H1 (cell line): ENCODE results near the gene CSF2RB. TPM values are rescaled to one million over a fixed set of nuclear protein-coding genes. Genes with fewer than 3 reads are reported as not detected.

ENCODE experiments used
- CTCF ChIA-PET: fragments of 300-600 bp; sonication (Branson Sonifier 250); formaldehyde crosslinking; loops from one replicate; lab custom pipeline; 2021; ENCODE audit not compliant: partially characterized antibody; lab: Charles Lee
- POLR2A ChIA-PET: fragments of 300-600 bp; sonication (Branson Sonifier 250); formaldehyde crosslinking; loops from one replicate; lab custom pipeline; 2021; ENCODE audit warnings: inconsistent platforms; ENCODE audit not compliant: partially characterized antibody; lab: Charles Lee
- DNase-seq, 2 experiments: peaks; one replicate each; pipeline versions ENCODE4 v3.0.0 to v3.0.0-alpha.2; 2010 to 2022; ENCODE audit warnings: low spot score in 2 of 2, low read depth in 1 of 2, mixed read lengths in 1 of 2
- FAIRE-seq: peaks from 2 replicates; lab custom pipeline; 2011; peaks lifted over from hg19 to GRCh38; lab: Jason Lieb, UNC
- H2AFZ ChIP-seq: 2 replicates; pipeline ENCODE4 v1.8.1; 2012; ENCODE audit warnings: low read length, inconsistent platforms
- H2AK5ac ChIP-seq: 2 replicates; pipeline ENCODE4 v1.6.1; 2013; ENCODE audit warnings: low read depth, low read length
- H2BK120ac ChIP-seq: replicated peaks from 2 replicates; pipeline ENCODE3; 2013; ENCODE audit warnings: low read depth, low read length, inconsistent platforms
- H2BK12ac ChIP-seq: 2 replicates; pipeline ENCODE4 v1.6.1; 2013; ENCODE audit warnings: low read depth, low read length
- H2BK15ac ChIP-seq: 2 replicates; pipeline ENCODE4 v1.6.1; 2013; ENCODE audit warnings: low read length
- H2BK20ac ChIP-seq: 2 replicates; pipeline ENCODE4 v1.6.1; 2013; ENCODE audit warnings: low read length
- H2BK5ac ChIP-seq: 2 replicates; pipeline ENCODE4 v1.6.1; 2013; ENCODE audit warnings: low read depth, low read length
- H3K14ac ChIP-seq: 2 replicates; pipeline ENCODE4 v1.6.1; 2013; ENCODE audit warnings: inconsistent platforms; ENCODE audit not compliant: insufficient read length
- H3K18ac ChIP-seq: 2 replicates; pipeline ENCODE4 v1.6.1; 2013; ENCODE audit warnings: low read length; ENCODE audit errors: extremely low read depth
- H3K23ac ChIP-seq: 2 replicates; pipeline ENCODE4 v1.6.1; 2013; ENCODE audit warnings: inconsistent platforms; ENCODE audit not compliant: insufficient read length
- H3K23me2 ChIP-seq: 2 replicates; pipeline ENCODE4 v1.6.1; 2013; ENCODE audit warnings: low read depth, low read length
- H3K27ac ChIP-seq: 2 replicates; pipeline ENCODE4 v1.6.1; 2011; ENCODE audit warnings: low read depth, low read length, inconsistent platforms
- H3K27me3 ChIP-seq, 4 experiments: replicated peaks in 1 of 4; 1 replicate in 1 of 4; 2 replicates in 3 of 4; pipeline versions ENCODE4 v1.6.1 to v1.8.1; 2011 to 2013; ENCODE audit warnings: low read length in 3 of 4, mild to moderate bottlenecking in 3 of 4, inconsistent platforms in 2 of 4, mixed read lengths in 2 of 4, moderate library complexity in 1 of 4; ENCODE audit not compliant: control insufficient read depth in 3 of 4, insufficient read depth in 3 of 4; ENCODE audit errors: extremely low read depth in 1 of 4
- H3K36me3 ChIP-seq, 4 experiments: 2 replicates each; pipeline versions ENCODE4 v1.6.1 to v1.8.1; 2011 to 2013; ENCODE audit warnings: mild to moderate bottlenecking in 4 of 4, low read length in 3 of 4, moderate library complexity in 2 of 4, control low read depth in 1 of 4, inconsistent platforms in 1 of 4; ENCODE audit not compliant: insufficient read depth in 4 of 4, control insufficient read depth in 2 of 4
- H3K4ac ChIP-seq: replicated peaks from 2 replicates; pipeline ENCODE3; 2013; ENCODE audit warnings: low read length, low read depth, mixed read lengths, inconsistent platforms; ENCODE audit not compliant: insufficient read length
- H3K4me1 ChIP-seq, 4 experiments: replicated peaks in 1 of 4; 1 replicate in 1 of 4; 2 replicates in 3 of 4; pipeline versions ENCODE4 v1.6.1 to v1.8.1; 2011 to 2013; ENCODE audit warnings: low read length in 3 of 4, inconsistent platforms in 2 of 4, mixed read lengths in 1 of 4; ENCODE audit not compliant: insufficient read depth in 4 of 4, control insufficient read depth in 3 of 4
- H3K4me2 ChIP-seq, 2 experiments: 2 replicates each; pipeline versions ENCODE4 v1.6.1 to v1.8.1; 2011 to 2013; ENCODE audit warnings: low read depth in 2 of 2, low read length in 2 of 2, control low read depth in 1 of 2, inconsistent platforms in 1 of 2, mild to moderate bottlenecking in 1 of 2; ENCODE audit not compliant: insufficient read depth in 1 of 2
- H3K4me3 ChIP-seq, 4 experiments: fragments of 200-600, 300-600 bp in 1 of 4; sonication (generic), shearing (Covaris generic), sonication (Bioruptor Twin) in 1 of 4; 2 replicates each; pipeline versions ENCODE4 v1.5.1 to v1.8.1; 2011 to 2016; ENCODE audit warnings: low read length in 4 of 4, low read depth in 3 of 4, control low read depth in 2 of 4, inconsistent platforms in 2 of 4, mild to moderate bottlenecking in 2 of 4, mixed read lengths in 1 of 4, moderate library complexity in 1 of 4; ENCODE audit not compliant: insufficient read depth in 2 of 4; ENCODE audit errors: extremely low read depth in 1 of 4
- H3K56ac ChIP-seq: replicated peaks from 2 replicates; pipeline ENCODE3; 2013; ENCODE audit warnings: low read depth, mild to moderate bottlenecking, mixed read lengths, low read length, inconsistent platforms; ENCODE audit not compliant: insufficient read length
- H3K79me1 ChIP-seq: 2 replicates; pipeline ENCODE4 v1.6.1; 2013; ENCODE audit warnings: low read depth, low read length, control low read depth
- H3K79me2 ChIP-seq, 2 experiments: 2 replicates each; pipeline versions ENCODE4 v1.6.1 to v1.8.1; 2012 to 2013; ENCODE audit warnings: low read length in 2 of 2, mild to moderate bottlenecking in 2 of 2, inconsistent platforms in 1 of 2; ENCODE audit not compliant: insufficient read depth in 2 of 2, control insufficient read depth in 1 of 2
- H3K9ac ChIP-seq, 4 experiments: replicated peaks in 1 of 4; 1 replicate in 1 of 4; 2 replicates in 3 of 4; pipeline versions ENCODE4 v1.6.1 to v1.8.1; 2011 to 2013; ENCODE audit warnings: low read depth in 3 of 4, low read length in 3 of 4, control low read depth in 2 of 4, mild to moderate bottlenecking in 2 of 4, moderate library complexity in 2 of 4, inconsistent platforms in 1 of 4; ENCODE audit errors: extremely low read depth in 1 of 4
- H3K9me3 ChIP-seq, 2 experiments: 2 replicates each; pipeline versions ENCODE4 v1.6.1 to v1.8.1; 2012 to 2013; ENCODE audit warnings: mild to moderate bottlenecking in 2 of 2, moderate library complexity in 2 of 2, control low read depth in 1 of 2, inconsistent platforms in 1 of 2, low read depth in 1 of 2, low read length in 1 of 2, mixed read lengths in 1 of 2; ENCODE audit not compliant: insufficient read depth in 2 of 2
- H4K20me1 ChIP-seq, 2 experiments: replicated peaks in 1 of 2; 2 replicates each; pipeline versions ENCODE3 to v1.8.1; 2011 to 2013; ENCODE audit warnings: inconsistent platforms in 2 of 2, low read length in 2 of 2, mild to moderate bottlenecking in 1 of 2; ENCODE audit not compliant: insufficient read depth in 2 of 2, control insufficient read depth in 1 of 2
- H4K5ac ChIP-seq: 2 replicates; pipeline ENCODE4 v1.6.1; 2013; ENCODE audit warnings: low read length, low read depth, mixed read lengths, inconsistent platforms; ENCODE audit not compliant: insufficient read length
- H4K8ac ChIP-seq: 2 replicates; pipeline ENCODE4 v1.8.0; 2013; ENCODE audit warnings: mild to moderate bottlenecking, moderate library complexity, low read length, inconsistent platforms; ENCODE audit not compliant: insufficient read depth; ENCODE audit errors: extremely low read depth
- H4K91ac ChIP-seq: replicated peaks from 2 replicates; pipeline ENCODE3; 2013; ENCODE audit warnings: low read length, mixed read lengths, inconsistent platforms; ENCODE audit not compliant: insufficient read length
- ASH2L ChIP-seq: fragments of 200-600, 300-600 bp; sonication (generic); IDR thresholded peaks from one replicate; pipeline ENCODE4 v1.7.1; 2017; ENCODE audit warnings: low read length
- CBX5 ChIP-seq: fragments of 300-800, 300-1000 bp; sonication (generic); IDR thresholded peaks from 2 replicates; pipeline ENCODE4 v1.7.1; 2016; ENCODE audit warnings: antibody characterized with exemption, low read length, low read depth
- CEBPB ChIP-seq: IDR thresholded peaks from 2 replicates; pipeline ENCODE4 v1.6.1; 2012; ENCODE audit warnings: low read depth, low read length
- CREB1 ChIP-seq: IDR thresholded peaks from 2 replicates; pipeline ENCODE4 v1.6.1; 2012; ENCODE audit warnings: inconsistent platforms
- HDAC6 ChIP-seq: IDR thresholded peaks from one replicate; pipeline ENCODE4 v1.7.1; 2012; ENCODE audit warnings: low read depth, mild to moderate bottlenecking, inconsistent platforms, low read length, moderate library complexity
- POLR2A ChIP-seq, 2 experiments: IDR thresholded peaks; 1 replicate in 1 of 2; 2 replicates in 1 of 2; pipeline ENCODE4 v1.6.1; 2011; ENCODE audit warnings: low read depth in 2 of 2, low read length in 2 of 2, mild to moderate bottlenecking in 2 of 2; ENCODE audit errors: control extremely low read depth in 1 of 2
- POU5F1 ChIP-seq: IDR thresholded peaks from 2 replicates; pipeline ENCODE4 v1.6.1; 2011; ENCODE audit warnings: low read depth, mild to moderate bottlenecking, low read length, moderate library complexity
- RBBP5 ChIP-seq: IDR thresholded peaks from 2 replicates; pipeline ENCODE4 v1.7.1; 2012; ENCODE audit warnings: low read depth, mild to moderate bottlenecking, inconsistent platforms, low read length, moderate library complexity, borderline replicate concordance
- RNF2 ChIP-seq: fragments of 200-900, 300-1000 bp; sonication (generic); IDR thresholded peaks from 2 replicates; pipeline ENCODE4 v1.7.1; 2016; ENCODE audit warnings: borderline replicate concordance, low read depth, mild to moderate bottlenecking, antibody characterized with exemption, low read length; ENCODE audit not compliant: poor library complexity, severe bottlenecking; ENCODE audit errors: missing control alignments
- RXRA ChIP-seq: IDR thresholded peaks from 2 replicates; pipeline ENCODE4 v1.6.1; 2011; ENCODE audit warnings: low read depth, mild to moderate bottlenecking, low read length, moderate library complexity; ENCODE audit not compliant: insufficient read depth
- SIN3A ChIP-seq, 2 experiments: IDR thresholded peaks in 1 of 2; conservative IDR thresholded peaks in 1 of 2; 2 replicates each; pipeline ENCODE4 v1.6.1; 2011 to 2012; ENCODE audit warnings: low read length in 2 of 2, improper control_type of control experiment in 1 of 2, low read depth in 1 of 2, mild to moderate bottlenecking in 1 of 2
- SP2 ChIP-seq: IDR thresholded peaks from 2 replicates; pipeline ENCODE4 v1.6.1; 2012; ENCODE audit warnings: mild to moderate bottlenecking, low read length, inconsistent platforms
- TAF1 ChIP-seq: IDR thresholded peaks from 2 replicates; pipeline ENCODE4 v1.6.1; 2011; ENCODE audit warnings: mild to moderate bottlenecking, low read depth, low read length
- ZNF274 ChIP-seq: IDR thresholded peaks from 2 replicates; pipeline ENCODE4 v1.7.0; 2012; ENCODE audit warnings: low read length, borderline replicate concordance; ENCODE audit errors: extremely low read depth
- polyA plus RNA-seq, 7 experiments: library from polyadenylated mRNA; depleted of rRNA in 3 of 7; stranded (reverse) in 5 of 7; unstranded in 2 of 7; fragments of >200 nt in 5 of 7; fragments of 200-250 nt in 2 of 7; gene quantifications; 1 replicate in 5 of 7; 2 replicates in 1 of 7; 4 replicates in 1 of 7; pipeline versions ENCODE4 v1.2.1 to v1.2.3, GENCODE V29; 2011 to 2013; ENCODE audit warnings: missing spikeins in 2 of 7, mixed read lengths in 2 of 7
- total RNA-seq: library from RNA; stranded (reverse); fragmentation: NEBNext Ultra II Directional; extraction: Animal tissue kit (Norgen Biotek cat#: 25700); gene quantifications from 2 replicates; pipeline ENCODE4 v1.2.1, GENCODE V29; 2021
- TF ChIP-seq, protein P1 (sequence below): IDR thresholded peaks from 2 replicates; pipeline ENCODE4 v1.6.1; 2012; ENCODE audit warnings: low read length, inconsistent platforms

The CSF2RB gene
- total and polyA plus RNA-seq, 2 of the 8 experiments (the other 6 are each of a cell fraction or from before 2014, with no cell fraction given), result not detected

DNA sequence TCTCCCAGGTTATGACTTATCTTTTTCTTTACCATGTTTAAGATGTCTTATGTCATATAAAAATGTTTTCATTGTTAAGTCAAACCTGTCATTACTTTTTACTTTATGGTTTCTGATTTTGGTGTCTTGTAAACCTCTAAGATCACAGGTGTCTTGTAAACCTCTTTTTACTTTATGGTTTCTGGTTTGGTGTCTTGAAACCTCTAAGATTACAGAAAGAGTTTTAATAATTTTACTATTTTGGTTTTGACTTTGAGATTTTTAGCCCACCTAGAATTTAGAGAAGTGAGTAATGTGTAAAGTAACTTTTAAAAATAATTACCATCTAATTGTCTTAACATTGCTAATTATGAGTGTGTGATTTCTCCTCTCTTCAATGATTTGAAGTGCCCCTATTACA is 2.6 kb downstream of the CSF2RB start:
- H2BK5ac ChIP-seq, result no peak overlapping the region
- no peak overlapping the region for H2BK20ac ChIP-seq
- no peak overlapping the region for H3K23ac ChIP-seq
- no peak overlapping the region for H2BK15ac ChIP-seq
- H3K4me3 ChIP-seq, result no peak overlapping the region
- H2BK12ac ChIP-seq, result no peak overlapping the region
- H3K14ac ChIP-seq, result no peak overlapping the region
- no peak overlapping the region for H2AFZ ChIP-seq
- no peak overlapping the region for H3K56ac ChIP-seq
- FAIRE-seq, result no peak
- peaks cover 3 to 9% (median 7%) of the 10 kb centered on the region in 4 experiments for H3K4me1 ChIP-seq
- no peak overlapping the region for H3K18ac ChIP-seq
- no peaks in the 10 kb centered on the region for H3K79me1 ChIP-seq
- H3K36me3 ChIP-seq, result no peaks in the 10 kb centered on the region
- no peak overlapping the region for H3K4me2 ChIP-seq
- H2BK120ac ChIP-seq, result no peak overlapping the region
- H3K4ac ChIP-seq, result no peak overlapping the region
- no peak overlapping the region for H3K27ac ChIP-seq
- H3K79me2 ChIP-seq, result no peaks in the 10 kb centered on the region
- H4K8ac ChIP-seq, result no peak overlapping the region
- no peaks in the 10 kb centered on the region for H3K9me3 ChIP-seq
- H2AK5ac ChIP-seq, result no peak overlapping the region
- H4K5ac ChIP-seq, result no peak overlapping the region
- CTCF ChIA-PET, result no interaction called here
- DNase-seq, result no peak
- POLR2A ChIA-PET, result no interaction called here
- H3K23me2 ChIP-seq, result peaks cover 2% of the 10 kb centered on the region
- no peak overlapping the region for H4K91ac ChIP-seq
- H3K27me3 ChIP-seq, result peaks cover 8 to 33% (median 21%) of the 10 kb centered on the region in 4 experiments
- H4K20me1 ChIP-seq, result peaks cover 0 to 3% of the 10 kb centered on the region in 2 experiments
- no peak overlapping the region for H3K9ac ChIP-seq
- TF ChIP-seq CEBPB (no peak), RXRA (no peak), CREB1 (no peak), POLR2A (IDR thresholded peaks at IDR 0.05; ENCODE audit: control extremely low read depth in 1 of 2, low read depth in 2 of 2, low read length in 2 of 2) (no peak), POU5F1 (no peak), ZNF274 (no peak), CBX5 (no peak), SIN3A (conservative IDR thresholded peaks at IDR 0.05 in 1 of 2, IDR thresholded peaks at IDR 0.05 in 1 of 2; ENCODE audit: low read depth in 1 of 2, low read length in 2 of 2) (no peak), HDAC6 (no peak), RBBP5 (no peak), RNF2 (no peak), ASH2L (no peak), SP2 (no peak), TAF1 (no peak)
- TF ChIP-seq, protein P1, sequence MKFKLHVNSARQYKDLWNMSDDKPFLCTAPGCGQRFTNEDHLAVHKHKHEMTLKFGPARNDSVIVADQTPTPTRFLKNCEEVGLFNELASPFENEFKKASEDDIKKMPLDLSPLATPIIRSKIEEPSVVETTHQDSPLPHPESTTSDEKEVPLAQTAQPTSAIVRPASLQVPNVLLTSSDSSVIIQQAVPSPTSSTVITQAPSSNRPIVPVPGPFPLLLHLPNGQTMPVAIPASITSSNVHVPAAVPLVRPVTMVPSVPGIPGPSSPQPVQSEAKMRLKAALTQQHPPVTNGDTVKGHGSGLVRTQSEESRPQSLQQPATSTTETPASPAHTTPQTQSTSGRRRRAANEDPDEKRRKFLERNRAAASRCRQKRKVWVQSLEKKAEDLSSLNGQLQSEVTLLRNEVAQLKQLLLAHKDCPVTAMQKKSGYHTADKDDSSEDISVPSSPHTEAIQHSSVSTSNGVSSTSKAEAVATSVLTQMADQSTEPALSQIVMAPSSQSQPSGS, result no peak
